Ishikawa (cell line): ENCODE results near the gene DHRS7B.

ENCODE experiments used
- CEBPB ChIP-seq: IDR thresholded peaks from 2 replicates; pipeline ENCODE4 v1.6.1; 2012
- RAD21 ChIP-seq: IDR thresholded peaks from 2 replicates; pipeline ENCODE4 v1.6.1; 2012; ENCODE audit warnings: low read depth
- TAF1 ChIP-seq: IDR thresholded peaks from 2 replicates; pipeline ENCODE4 v1.6.1; 2012; ENCODE audit warnings: low read depth, mild to moderate bottlenecking
- YY1 ChIP-seq: IDR thresholded peaks from 2 replicates; pipeline ENCODE4 v1.6.1; 2012; ENCODE audit warnings: low read depth
- ZBTB7A ChIP-seq: IDR thresholded peaks from 2 replicates; pipeline ENCODE4 v1.6.1; 2012; ENCODE audit warnings: low read depth
- TF ChIP-seq, protein P1 (sequence below): IDR thresholded peaks from 2 replicates; pipeline ENCODE4 v1.6.1; 2012

DNA sequence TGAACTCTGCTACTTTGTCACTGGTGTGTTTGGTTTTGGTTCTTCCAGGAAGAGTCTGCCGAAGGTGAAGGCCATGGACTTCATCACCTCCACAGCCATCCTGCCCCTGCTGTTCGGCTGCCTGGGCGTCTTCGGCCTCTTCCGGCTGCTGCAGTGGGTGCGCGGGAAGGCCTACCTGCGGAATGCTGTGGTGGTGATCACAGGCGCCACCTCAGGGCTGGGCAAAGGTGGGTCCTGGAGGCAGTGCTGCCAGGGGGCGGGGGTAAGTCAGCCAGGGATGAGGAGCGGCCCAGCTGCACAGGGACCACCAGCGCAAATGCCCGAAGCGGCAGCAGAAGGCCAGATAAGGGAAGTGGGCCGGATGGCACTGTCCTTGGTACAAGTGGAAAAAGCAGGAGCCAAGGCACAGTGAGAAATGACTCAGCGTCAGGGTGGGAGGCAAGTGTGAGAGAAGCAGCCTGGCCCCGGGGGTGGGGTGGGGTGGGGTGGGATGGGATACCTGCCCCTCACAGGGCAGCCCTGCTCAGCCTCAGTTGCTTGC is 45.3 kb downstream of the DHRS7B start:
- TF ChIP-seq CEBPB (no peak), TAF1 (no peak), ZBTB7A (no peak), YY1 (no peak), RAD21 (no peak)
- TF ChIP-seq, protein P1, sequence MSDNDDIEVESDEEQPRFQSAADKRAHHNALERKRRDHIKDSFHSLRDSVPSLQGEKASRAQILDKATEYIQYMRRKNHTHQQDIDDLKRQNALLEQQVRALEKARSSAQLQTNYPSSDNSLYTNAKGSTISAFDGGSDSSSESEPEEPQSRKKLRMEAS = no peak
